ENCODE data around the gene ACTL10.

The ACTL10 gene

DNA sequence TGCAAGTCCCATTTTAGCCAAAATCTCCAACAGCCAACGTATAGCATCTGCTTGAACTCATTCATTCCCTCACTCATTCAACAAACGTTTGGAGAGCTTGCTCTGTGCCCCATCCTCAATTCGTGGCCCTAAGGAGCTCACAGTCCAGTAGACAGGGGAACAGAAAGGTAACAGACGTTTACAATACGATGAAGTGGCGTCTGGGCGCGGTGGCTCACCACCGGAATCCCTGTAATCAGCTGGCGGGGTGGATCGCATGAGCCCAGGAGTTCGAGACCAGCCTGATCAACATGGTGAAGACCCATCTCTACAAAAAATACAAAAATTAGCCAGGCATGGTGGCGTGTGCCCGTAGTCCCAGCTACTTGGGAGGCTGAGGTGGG is 20.2 kb downstream of the ACTL10 start:
- Histone ChIP-seq H2BK12ac (ENCODE audit: low read length in 2 of 2) (peak overlapping the region; percentile 27 to 44), H4K91ac (ENCODE audit: low read length) (no peak overlapping the region), H2BK120ac (ENCODE audit: low read depth, low read length) (no peak overlapping the region), H2AK5ac (ENCODE audit: low read length, severe bottlenecking) (no peak overlapping the region), H3K14ac (ENCODE audit: low read length in 2 of 2) (no peak overlapping the region), H3K27ac (ENCODE audit: low read length, poor library complexity, severe bottlenecking) (no peak overlapping the region), H3K27me3 (ENCODE audit: control insufficient read depth in 1 of 2, insufficient read depth in 1 of 2, low read length in 2 of 2) (no peaks in the 10 kb centered on the region), H2AFZ (ENCODE audit: low read depth, low read length) (peak overlapping the region; percentile 30), H3K18ac (ENCODE audit: low read depth in 1 of 2, low read length in 2 of 2) (peak overlapping the region; percentile 16 to 82), H2BK15ac (ENCODE audit: low read depth, poor library complexity, severe bottlenecking) (peak overlapping the region; percentile 6), H4K8ac (ENCODE audit: low read length) (peak overlapping the region; percentile 78), H3K4me3 (ENCODE audit: insufficient read depth in 1 of 2, low read depth in 1 of 2, low read length in 2 of 2) (peak overlapping the region in 1 of 2 experiments; percentile 76), H3K4ac (ENCODE audit: low read depth in 1 of 2, low read length in 2 of 2) (peak overlapping the region in 1 of 2 experiments; percentile 19), H3K4me1 (ENCODE audit: control insufficient read depth, insufficient read depth, low read depth, low read length) (peaks cover 21% of the 10 kb centered on the region), H2BK5ac (ENCODE audit: low read depth, low read length, poor library complexity, severe bottlenecking) (no peak overlapping the region), H3K9me3 (ENCODE audit: control insufficient read depth, low read length) (no peaks in the 10 kb centered on the region), H3K23ac (ENCODE audit: low read length in 2 of 2) (no peak overlapping the region), H3K9ac (ENCODE audit: low read length) (no peak overlapping the region), H3K36me3 (ENCODE audit: control insufficient read depth in 1 of 2, insufficient read depth in 2 of 2, low read depth in 1 of 2, low read length in 2 of 2) (no peaks in the 10 kb centered on the region), H3K4me2 (ENCODE audit: low read length, poor library complexity, severe bottlenecking) (peak overlapping the region; percentile 81), H3K79me1 (replicated peaks; ENCODE audit: low read length, poor library complexity, severe bottlenecking) (peaks cover 11% of the 10 kb centered on the region)
- DNase-seq: no peak
- WGBS: 81% methylated on average over 13 of the region's 14 CpGs

- Histone ChIP-seq H3K14ac (ENCODE audit: low read length in 2 of 2) (no peak overlapping the region), H2BK12ac (ENCODE audit: low read length in 2 of 2) (peak overlapping the region in 1 of 2 experiments; percentile 34), H2BK120ac (ENCODE audit: low read depth, low read length) (no peak overlapping the region), H3K27ac (ENCODE audit: low read length, poor library complexity, severe bottlenecking) (no peak overlapping the region), H4K8ac (ENCODE audit: low read length) (peak overlapping the region; percentile 35), H2AFZ (ENCODE audit: low read depth, low read length) (no peak overlapping the region), H4K91ac (ENCODE audit: low read length) (no peak overlapping the region), H3K9ac (ENCODE audit: low read length) (peak overlapping the region; percentile 54), H3K36me3 (ENCODE audit: control insufficient read depth in 1 of 2, insufficient read depth in 2 of 2, low read depth in 1 of 2, low read length in 2 of 2) (no peaks in the 10 kb centered on the region), H3K4me3 (ENCODE audit: insufficient read depth in 1 of 2, low read depth in 1 of 2, low read length in 2 of 2) (no peak overlapping the region), H3K4ac (ENCODE audit: low read depth in 1 of 2, low read length in 2 of 2) (no peak overlapping the region), H2BK5ac (ENCODE audit: low read depth, low read length, poor library complexity, severe bottlenecking) (no peak overlapping the region), H3K18ac (ENCODE audit: low read depth in 1 of 2, low read length in 2 of 2) (no peak overlapping the region), H3K4me2 (ENCODE audit: low read length, poor library complexity, severe bottlenecking) (no peak overlapping the region), H3K23ac (ENCODE audit: low read length in 2 of 2) (no peak overlapping the region), H3K9me3 (ENCODE audit: control insufficient read depth, low read length) (no peaks in the 10 kb centered on the region), H3K4me1 (ENCODE audit: control insufficient read depth, insufficient read depth, low read depth, low read length) (peaks cover 21% of the 10 kb centered on the region), H3K79me1 (replicated peaks; ENCODE audit: low read length, poor library complexity, severe bottlenecking) (peaks cover 8% of the 10 kb centered on the region), H2AK5ac (ENCODE audit: low read length, severe bottlenecking) (no peak overlapping the region), H2BK15ac (ENCODE audit: low read depth, poor library complexity, severe bottlenecking) (peak overlapping the region; percentile 6), H3K27me3 (ENCODE audit: control insufficient read depth in 1 of 2, insufficient read depth in 1 of 2, low read length in 2 of 2) (no peaks in the 10 kb centered on the region)
- WGBS: 73% methylated on average over 8 of the region's 8 CpGs
- peak; percentile 63 for DNase-seq
These were observed 20.7 kb downstream of the ACTL10 start for GRCh38 chr20:33687370-33687915.

DNA sequence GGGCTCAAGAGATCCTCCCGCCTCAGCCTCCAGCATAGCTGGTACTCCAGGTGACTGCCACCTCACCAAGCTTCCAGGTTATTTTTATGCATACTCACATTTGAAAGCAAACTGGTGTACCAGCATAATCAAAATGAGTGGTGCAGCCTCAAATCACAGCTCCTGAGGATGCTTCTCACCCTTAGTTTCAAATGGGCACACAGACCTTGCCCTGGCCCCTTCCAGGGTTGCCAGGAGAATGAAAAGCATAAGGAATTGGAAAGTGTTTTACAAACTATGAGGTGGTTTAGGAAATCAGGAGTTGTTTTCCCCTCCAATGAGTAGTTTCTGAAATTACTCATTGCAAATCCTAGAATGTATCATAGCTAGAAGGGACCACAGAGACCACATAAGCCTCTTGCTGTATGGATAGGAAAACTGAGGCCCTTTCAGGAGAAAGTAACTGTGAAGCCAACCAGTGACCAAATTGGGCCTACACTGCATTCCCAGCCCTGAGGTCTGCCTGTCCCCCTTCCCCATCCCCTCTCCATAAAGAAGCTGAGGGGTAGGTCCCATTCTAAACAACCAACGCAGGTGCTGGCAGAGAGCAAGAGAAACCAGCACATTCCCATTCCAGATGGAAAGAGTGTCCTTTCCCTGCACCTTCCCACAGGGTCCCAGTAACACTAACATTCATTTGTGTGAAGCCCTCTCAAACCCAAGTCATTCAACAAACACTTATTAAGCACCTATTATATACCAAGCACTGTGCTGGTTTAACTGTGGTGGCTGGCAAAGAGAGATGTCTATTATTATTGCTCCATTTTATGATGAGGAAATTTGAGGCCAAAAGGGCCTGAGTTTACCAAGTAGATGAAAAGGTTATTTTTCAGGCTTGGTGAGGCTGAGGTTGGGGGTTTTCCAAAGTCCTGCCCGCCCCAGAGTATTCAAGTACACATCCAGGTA is 21.5 kb downstream of the ACTL10 start:
- WGBS: 96% methylated on average over 3 of the region's 3 CpGs
- Histone ChIP-seq H2AFZ (ENCODE audit: low read depth, low read length) (no peak overlapping the region), H3K4me2 (ENCODE audit: low read length, poor library complexity, severe bottlenecking) (no peak overlapping the region), H3K18ac (ENCODE audit: low read depth in 1 of 2, low read length in 2 of 2) (no peak overlapping the region), H3K4me3 (ENCODE audit: insufficient read depth in 1 of 2, low read depth in 1 of 2, low read length in 2 of 2) (no peak overlapping the region), H2BK120ac (ENCODE audit: low read depth, low read length) (no peak overlapping the region), H3K27me3 (ENCODE audit: control insufficient read depth in 1 of 2, insufficient read depth in 1 of 2, low read length in 2 of 2) (no peaks in the 10 kb centered on the region), H4K91ac (ENCODE audit: low read length) (no peak overlapping the region), H4K8ac (ENCODE audit: low read length) (no peak overlapping the region), H3K23ac (ENCODE audit: low read length in 2 of 2) (no peak overlapping the region), H2AK5ac (ENCODE audit: low read length, severe bottlenecking) (no peak overlapping the region), H3K9me3 (ENCODE audit: control insufficient read depth, low read length) (no peaks in the 10 kb centered on the region), H3K9ac (ENCODE audit: low read length) (peak overlapping the region; percentile 54), H3K36me3 (ENCODE audit: control insufficient read depth in 1 of 2, insufficient read depth in 2 of 2, low read depth in 1 of 2, low read length in 2 of 2) (no peaks in the 10 kb centered on the region), H3K27ac (ENCODE audit: low read length, poor library complexity, severe bottlenecking) (no peak overlapping the region), H3K79me1 (replicated peaks; ENCODE audit: low read length, poor library complexity, severe bottlenecking) (peaks cover 8% of the 10 kb centered on the region), H3K4me1 (ENCODE audit: control insufficient read depth, insufficient read depth, low read depth, low read length) (peaks cover 21% of the 10 kb centered on the region), H2BK15ac (ENCODE audit: low read depth, poor library complexity, severe bottlenecking) (peak overlapping the region; percentile 55), H2BK12ac (ENCODE audit: low read length in 2 of 2) (peak overlapping the region in 1 of 2 experiments; percentile 38), H2BK5ac (ENCODE audit: low read depth, low read length, poor library complexity, severe bottlenecking) (no peak overlapping the region), H3K14ac (ENCODE audit: low read length in 2 of 2) (no peak overlapping the region), H3K4ac (ENCODE audit: low read depth in 1 of 2, low read length in 2 of 2) (no peak overlapping the region)
- DNase-seq: peak; percentile 13

DNA sequence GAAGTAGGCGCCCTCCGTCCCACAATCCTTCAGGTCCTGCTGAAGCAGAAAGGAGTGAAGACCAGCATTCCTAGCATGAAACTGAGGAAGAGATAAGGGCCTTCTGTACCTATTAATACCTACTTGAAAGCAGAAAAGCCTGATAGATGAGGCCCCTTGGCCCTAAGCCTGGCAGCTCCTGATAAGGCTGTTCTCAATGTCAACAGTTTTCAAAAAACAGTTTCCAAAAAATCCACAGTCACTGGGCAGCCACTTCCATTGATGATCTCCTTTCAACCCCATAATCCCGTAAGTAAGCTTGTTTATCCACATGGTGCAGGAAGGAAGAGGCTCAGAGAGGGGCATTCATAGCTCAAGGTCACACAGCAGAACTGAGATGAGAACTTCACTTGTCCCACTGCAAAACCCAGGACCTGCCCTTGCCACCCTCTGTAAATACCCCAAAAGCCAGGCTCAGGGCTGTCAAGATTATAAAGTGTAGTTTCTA is 22.2 kb downstream of the ACTL10 start:
- peaks cover 5% of the 10 kb centered on the region for H3K79me1 ChIP-seq (replicated peaks; ENCODE audit: low read length, poor library complexity, severe bottlenecking)

More for the DNA sequence above, 22.2 kb downstream of the ACTL10 start:
- Histone ChIP-seq H3K36me3 (ENCODE audit: control insufficient read depth in 1 of 2, insufficient read depth in 2 of 2, low read depth in 1 of 2, low read length in 2 of 2) (no peaks in the 10 kb centered on the region), H4K8ac (ENCODE audit: low read length) (no peak overlapping the region), H2BK5ac (ENCODE audit: low read depth, low read length, poor library complexity, severe bottlenecking) (no peak overlapping the region), H4K91ac (ENCODE audit: low read length) (no peak overlapping the region), H3K14ac (ENCODE audit: low read length in 2 of 2) (no peak overlapping the region), H3K27me3 (ENCODE audit: control insufficient read depth in 1 of 2, insufficient read depth in 1 of 2, low read length in 2 of 2) (no peaks in the 10 kb centered on the region), H3K4me3 (ENCODE audit: insufficient read depth in 1 of 2, low read depth in 1 of 2, low read length in 2 of 2) (no peak overlapping the region), H3K27ac (ENCODE audit: low read length, poor library complexity, severe bottlenecking) (no peak overlapping the region), H3K4me1 (ENCODE audit: control insufficient read depth, insufficient read depth, low read depth, low read length) (peaks cover 25% of the 10 kb centered on the region), H2BK12ac (ENCODE audit: low read length in 2 of 2) (no peak overlapping the region), H3K9me3 (ENCODE audit: control insufficient read depth, low read length) (no peaks in the 10 kb centered on the region), H2AK5ac (ENCODE audit: low read length, severe bottlenecking) (no peak overlapping the region), H2BK120ac (ENCODE audit: low read depth, low read length) (no peak overlapping the region), H2BK15ac (ENCODE audit: low read depth, poor library complexity, severe bottlenecking) (peak overlapping the region; percentile 55), H3K4me2 (ENCODE audit: low read length, poor library complexity, severe bottlenecking) (no peak overlapping the region), H3K23ac (ENCODE audit: low read length in 2 of 2) (no peak overlapping the region), H3K18ac (ENCODE audit: low read depth in 1 of 2, low read length in 2 of 2) (no peak overlapping the region), H2AFZ (ENCODE audit: low read depth, low read length) (no peak overlapping the region), H3K9ac (ENCODE audit: low read length) (no peak overlapping the region), H3K4ac (ENCODE audit: low read depth in 1 of 2, low read length in 2 of 2) (peak overlapping the region in 1 of 2 experiments; percentile 29)
- DNase-seq: no peak
- WGBS: 86% methylated on average over 3 of the region's 3 CpGs

All from mesenchymal stem cell (in vitro differentiated cells and primary cell).